Measurements from ENCODE around the gene RND1. TPM values are rescaled to one million over a fixed set of nuclear protein-coding genes. Genes with fewer than 3 reads are reported as not detected.
"Not testable (repeated sequence)": the region's sequence is repeated elsewhere in the genome, so short reads cannot be mapped to it uniquely, and the experiment has no call there.

Gene RND1
- total RNA-seq, 3 donors from 2014 or later = 1.1 to 5.4 (median 3.3) TPM

- Histone ChIP-seq H3K27me3 (no peaks in the 10 kb centered on the region), H3K4me3 (no peak overlapping the region), H3K36me3 (no peaks in the 10 kb centered on the region), H3K9me3 (no peaks in the 10 kb centered on the region), H3K4me1 (peaks cover 0 to 5% of the 10 kb centered on the region in 2 donors), H3K27ac (no peak overlapping the region)
- DNase-seq (ENCODE audit: low spot score in 2 of 2) = no peak
- TF ChIP-seq POLR2A (IDR thresholded peaks at IDR 0.05) (no peak), POLR2AphosphoS5 (IDR thresholded peaks at IDR 0.05) (no peak)
- TF ChIP-seq, protein P1, sequence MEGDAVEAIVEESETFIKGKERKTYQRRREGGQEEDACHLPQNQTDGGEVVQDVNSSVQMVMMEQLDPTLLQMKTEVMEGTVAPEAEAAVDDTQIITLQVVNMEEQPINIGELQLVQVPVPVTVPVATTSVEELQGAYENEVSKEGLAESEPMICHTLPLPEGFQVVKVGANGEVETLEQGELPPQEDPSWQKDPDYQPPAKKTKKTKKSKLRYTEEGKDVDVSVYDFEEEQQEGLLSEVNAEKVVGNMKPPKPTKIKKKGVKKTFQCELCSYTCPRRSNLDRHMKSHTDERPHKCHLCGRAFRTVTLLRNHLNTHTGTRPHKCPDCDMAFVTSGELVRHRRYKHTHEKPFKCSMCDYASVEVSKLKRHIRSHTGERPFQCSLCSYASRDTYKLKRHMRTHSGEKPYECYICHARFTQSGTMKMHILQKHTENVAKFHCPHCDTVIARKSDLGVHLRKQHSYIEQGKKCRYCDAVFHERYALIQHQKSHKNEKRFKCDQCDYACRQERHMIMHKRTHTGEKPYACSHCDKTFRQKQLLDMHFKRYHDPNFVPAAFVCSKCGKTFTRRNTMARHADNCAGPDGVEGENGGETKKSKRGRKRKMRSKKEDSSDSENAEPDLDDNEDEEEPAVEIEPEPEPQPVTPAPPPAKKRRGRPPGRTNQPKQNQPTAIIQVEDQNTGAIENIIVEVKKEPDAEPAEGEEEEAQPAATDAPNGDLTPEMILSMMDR (IDR thresholded peaks at IDR 0.05) = no peak
- intact Hi-C loops (cut with DNase I; ENCODE audit: low total_unique reads) = no loop called here
These were observed 6.1 kb downstream of the RND1 start for GRCh38 chr12:48859607-48860006.

GRCh38 chr12:48858043-48858442 is 7.6 kb downstream of the RND1 start:
- TF ChIP-seq, protein P1 (IDR thresholded peaks at IDR 0.05) = no peak
- TF ChIP-seq POLR2AphosphoS5 (IDR thresholded peaks at IDR 0.05) (no peak), POLR2A (IDR thresholded peaks at IDR 0.05) (no peak)
- DNase-seq (ENCODE audit: low spot score in 2 of 2) = no peak
- no peaks in the 10 kb centered on the region for H3K4me1 ChIP-seq
- H3K27ac ChIP-seq = no peak overlapping the region
- intact Hi-C loops (cut with DNase I; ENCODE audit: low total_unique reads) = no loop called here
- H3K36me3 ChIP-seq = no peaks in the 10 kb centered on the region
- no peaks in the 10 kb centered on the region for H3K27me3 ChIP-seq
- H3K4me3 ChIP-seq = no peak overlapping the region
- no peaks in the 10 kb centered on the region for H3K9me3 ChIP-seq

GRCh38 chr12:48857278-48857994 is 8.2 kb downstream of the RND1 start:
- Histone ChIP-seq H3K27ac (no peak overlapping the region), H3K36me3 (no peaks in the 10 kb centered on the region), H3K9me3 (no peaks in the 10 kb centered on the region), H3K4me3 (no peak overlapping the region), H3K27me3 (no peaks in the 10 kb centered on the region), H3K4me1 (no peaks in the 10 kb centered on the region)
- intact Hi-C loops (cut with DNase I; ENCODE audit: low total_unique reads) = no loop called here
- DNase-seq (ENCODE audit: low spot score in 2 of 2) = no peak
- TF ChIP-seq POLR2A (IDR thresholded peaks at IDR 0.05) (no peak), POLR2AphosphoS5 (IDR thresholded peaks at IDR 0.05) (no peak)
- TF ChIP-seq, protein P1 (IDR thresholded peaks at IDR 0.05) = no peak

- TF ChIP-seq, protein P1 (IDR thresholded peaks at IDR 0.05) = no peak
- TF ChIP-seq POLR2AphosphoS5 (IDR thresholded peaks at IDR 0.05) (no peak), POLR2A (IDR thresholded peaks at IDR 0.05) (no peak)
- H3K9me3 ChIP-seq = no peaks in the 10 kb centered on the region
- DNase-seq (ENCODE audit: low spot score in 2 of 2) = no peak
- H3K27me3 ChIP-seq = no peaks in the 10 kb centered on the region
- no peak overlapping the region for H3K27ac ChIP-seq
- intact Hi-C loops (cut with DNase I; ENCODE audit: low total_unique reads) = no loop called here
- no peak overlapping the region for H3K4me3 ChIP-seq
- no peaks in the 10 kb centered on the region for H3K36me3 ChIP-seq
- no peaks in the 10 kb centered on the region for H3K4me1 ChIP-seq
These were observed 9.3 kb downstream of the RND1 start for GRCh38 chr12:48856379-48856778.

DNA sequence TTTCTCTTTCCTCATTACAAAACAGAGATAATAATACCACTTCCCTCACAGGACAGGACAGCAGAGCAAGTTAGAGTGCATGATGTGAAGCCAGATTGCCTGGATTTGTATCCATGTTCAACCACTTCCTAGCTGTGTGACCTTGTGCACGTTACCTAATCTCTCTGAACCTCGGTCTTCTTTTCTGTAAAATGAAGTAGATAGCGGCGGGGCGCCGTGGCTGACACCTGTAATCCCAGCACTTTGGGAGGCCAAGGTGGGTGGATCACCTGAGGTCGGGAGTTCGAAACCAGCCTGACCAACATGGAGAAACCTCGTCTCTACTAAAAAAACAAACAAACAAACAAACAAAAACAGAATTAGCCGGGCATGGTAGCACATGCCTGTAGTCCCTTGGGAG is 10.7 kb downstream of the RND1 start:
- H3K27ac ChIP-seq; H3K9me3 ChIP-seq; H3K36me3 ChIP-seq; H3K27me3 ChIP-seq; intact Hi-C loops (cut with DNase I; ENCODE audit: low total_unique reads); DNase-seq (ENCODE audit: low spot score in 2 of 2); H3K4me1 ChIP-seq; H3K4me3 ChIP-seq: not testable (repeated sequence)

Data from breast epithelium (tissue), 4 donors.